HepG2 (cell line): Measurements from ENCODE around the gene BSND. TPM values are rescaled to one million over a fixed set of nuclear protein-coding genes. Genes with fewer than 3 reads are reported as not detected.

ENCODE experiments used
- CAMTA2 ChIP-seq: sonication (generic); formaldehyde crosslinking; IDR thresholded peaks from 2 replicates; pipeline ENCODE4 v1.4.0; 2020; ENCODE audit warnings: mild to moderate bottlenecking, missing genetic modification reagents, borderline replicate concordance
- FOXO1 ChIP-seq: sonication (generic); formaldehyde crosslinking; IDR thresholded peaks from 2 replicates; pipeline ENCODE4 v1.4.0; 2020; ENCODE audit warnings: missing genetic modification reagents
- HDAC2 ChIP-seq: sonication (generic); formaldehyde crosslinking; IDR thresholded peaks from 2 replicates; pipeline ENCODE4 v1.4.0; 2020; ENCODE audit warnings: missing genetic modification reagents
- HIVEP1 ChIP-seq: sonication (generic); formaldehyde crosslinking; IDR thresholded peaks from 2 replicates; pipeline ENCODE4 v1.4.0; 2020; ENCODE audit warnings: mild to moderate bottlenecking, missing genetic modification reagents
- SP140L ChIP-seq: sonication (generic); formaldehyde crosslinking; IDR thresholded peaks from 2 replicates; pipeline ENCODE4 v1.4.0; 2020; ENCODE audit warnings: missing genetic modification reagents, borderline replicate concordance
- TEAD3 ChIP-seq: optimal IDR thresholded peaks from 2 replicates; pipeline ENCODE3; 2016; ENCODE audit warnings: borderline replicate concordance
- ZNF124 ChIP-seq: sonication (generic); formaldehyde crosslinking; IDR thresholded peaks from 2 replicates; pipeline ENCODE4 v1.4.0; 2020; ENCODE audit warnings: missing genetic modification reagents
- ZNF136 ChIP-seq: sonication (generic); formaldehyde crosslinking; IDR thresholded peaks from 2 replicates; pipeline ENCODE4 v1.8.1; 2022; ENCODE audit warnings: low read depth, mild to moderate bottlenecking, moderate library complexity, missing genetic modification reagents
- ZNF230 ChIP-seq: sonication (generic); formaldehyde crosslinking; IDR thresholded peaks from 2 replicates; pipeline ENCODE4 v1.4.0; 2020; ENCODE audit warnings: mild to moderate bottlenecking, missing genetic modification reagents
- ZNF264 ChIP-seq: sonication (generic); formaldehyde crosslinking; IDR thresholded peaks from 2 replicates; pipeline ENCODE4 v1.4.0; 2020; ENCODE audit warnings: missing genetic modification reagents
- ZNF331 ChIP-seq: sonication (generic); formaldehyde crosslinking; IDR thresholded peaks from 2 replicates; pipeline ENCODE4 v1.4.0; 2020; ENCODE audit warnings: missing genetic modification reagents
- ZNF501 ChIP-seq: sonication (generic); formaldehyde crosslinking; IDR thresholded peaks from 2 replicates; pipeline ENCODE4 v1.5.1; 2020; ENCODE audit warnings: mild to moderate bottlenecking, moderate library complexity, missing genetic modification reagents
- ZNF556 ChIP-seq: sonication (generic); formaldehyde crosslinking; IDR thresholded peaks from 2 replicates; pipeline ENCODE4 v1.4.0; 2020; ENCODE audit warnings: mild to moderate bottlenecking, missing genetic modification reagents, borderline replicate concordance
- polyA plus RNA-seq, 8 experiments: library from polyadenylated mRNA; depleted of rRNA in 3 of 8; stranded (reverse) in 7 of 8; unstranded in 1 of 8; fragments of >200 nt; fragmentation: Illumina TruSeq in 4 of 8; extraction: Trizol in 4 of 8; gene quantifications; 2 replicates each; pipeline versions ENCODE4 v1.2.1 to v1.2.3, GENCODE V29; 2011 to 2016; ENCODE audit warnings: low read depth in 4 of 8, missing spikeins in 1 of 8, mixed read lengths in 1 of 8; ENCODE audit not compliant: insufficient read depth in 1 of 8
- total RNA-seq, 5 experiments: library from RNA; depleted of rRNA; stranded (reverse); fragments of >200 nt; fragmentation: Illumina TruSeq; extraction: Trizol; gene quantifications; 2 replicates each; pipeline ENCODE4 v1.2.3, GENCODE V29; 2016; ENCODE audit warnings: low read depth in 1 of 5
- TF ChIP-seq, protein P1 (sequence below): IDR thresholded peaks from 2 replicates; pipeline ENCODE4 v1.6.1; 2018; ENCODE audit warnings: missing genetic modification reagents
- TF ChIP-seq, protein P2 (sequence below): sonication (generic); formaldehyde crosslinking; IDR thresholded peaks from 2 replicates; pipeline ENCODE4 v1.5.0; 2020; ENCODE audit warnings: missing genetic modification reagents, mild to moderate bottlenecking, borderline replicate concordance
- TF ChIP-seq, protein P3 (sequence below): sonication (generic); formaldehyde crosslinking; IDR thresholded peaks from 2 replicates; pipeline ENCODE4 v1.5.0; 2020; ENCODE audit warnings: mild to moderate bottlenecking, missing genetic modification reagents, borderline replicate concordance
- TF ChIP-seq, protein P4 (sequence below): sonication (generic); formaldehyde crosslinking; IDR thresholded peaks from 2 replicates; pipeline ENCODE4 v1.5.0; 2020; ENCODE audit warnings: mild to moderate bottlenecking, missing genetic modification reagents
- TF ChIP-seq, protein P5 (sequence below): sonication (generic); formaldehyde crosslinking; IDR thresholded peaks from 2 replicates; pipeline ENCODE4 v1.8.1; 2022; ENCODE audit warnings: mild to moderate bottlenecking, missing genetic modification reagents
- TF ChIP-seq, protein P6 (sequence below): sonication (generic); formaldehyde crosslinking; IDR thresholded peaks from 2 replicates; pipeline ENCODE4 v1.9.0; 2022; ENCODE audit warnings: missing genetic modification reagents, mild to moderate bottlenecking, borderline replicate concordance

BSND gene
- total and polyA plus RNA-seq, 2 of the 13 experiments (the other 11 are each of a cell fraction or from before 2014, with no cell fraction given) = not detected

DNA sequence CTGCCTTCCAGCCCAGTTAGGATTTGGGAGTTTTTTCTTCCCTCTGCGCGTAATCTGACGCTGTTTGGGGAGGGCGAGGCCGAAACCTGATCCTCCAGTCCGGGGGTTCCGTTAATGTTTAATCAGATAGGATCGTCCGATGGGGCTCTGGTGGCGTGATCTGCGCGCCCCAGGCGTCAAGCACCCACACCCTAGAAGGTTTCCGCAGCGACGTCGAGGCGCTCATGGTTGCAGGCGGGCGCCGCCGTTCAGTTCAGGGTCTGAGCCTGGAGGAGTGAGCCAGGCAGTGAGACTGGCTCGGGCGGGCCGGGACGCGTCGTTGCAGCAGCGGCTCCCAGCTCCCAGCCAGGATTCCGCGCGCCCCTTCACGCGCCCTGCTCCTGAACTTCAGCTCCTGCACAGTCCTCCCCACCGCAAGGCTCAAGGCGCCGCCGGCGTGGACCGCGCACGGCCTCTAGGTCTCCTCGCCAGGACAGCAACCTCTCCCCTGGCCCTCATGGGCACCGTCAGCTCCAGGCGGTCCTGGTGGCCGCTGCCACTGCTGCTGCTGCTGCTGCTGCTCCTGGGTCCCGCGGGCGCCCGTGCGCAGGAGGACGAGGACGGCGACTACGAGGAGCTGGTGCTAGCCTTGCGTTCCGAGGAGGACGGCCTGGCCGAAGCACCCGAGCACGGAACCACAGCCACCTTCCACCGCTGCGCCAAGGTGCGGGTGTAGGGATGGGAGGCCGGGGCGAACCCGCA lies 40.8 kb downstream of the BSND start, which contains the start of gene PCSK9 (continued):
- TF ChIP-seq, protein P1, sequence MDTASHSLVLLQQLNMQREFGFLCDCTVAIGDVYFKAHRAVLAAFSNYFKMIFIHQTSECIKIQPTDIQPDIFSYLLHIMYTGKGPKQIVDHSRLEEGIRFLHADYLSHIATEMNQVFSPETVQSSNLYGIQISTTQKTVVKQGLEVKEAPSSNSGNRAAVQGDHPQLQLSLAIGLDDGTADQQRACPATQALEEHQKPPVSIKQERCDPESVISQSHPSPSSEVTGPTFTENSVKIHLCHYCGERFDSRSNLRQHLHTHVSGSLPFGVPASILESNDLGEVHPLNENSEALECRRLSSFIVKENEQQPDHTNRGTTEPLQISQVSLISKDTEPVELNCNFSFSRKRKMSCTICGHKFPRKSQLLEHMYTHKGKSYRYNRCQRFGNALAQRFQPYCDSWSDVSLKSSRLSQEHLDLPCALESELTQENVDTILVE = 0 out of 2 replicates have a peak, but pooled peaks have one; percentile 53
- TF ChIP-seq CAMTA2 (CRISPR knock-in tag) (peak; percentile 87; the same call in 1 of the 2 replicates), ZNF230 (peak; percentile 77; the same call in 1 of the 2 replicates), ZNF331 (peak; percentile 95), TEAD3 (CRISPR knock-in tag) (peak; percentile 47), FOXO1 (CRISPR knock-in tag) (no peak; the same call in 1 of the 2 replicates), HDAC2 (CRISPR knock-in tag) (peak; percentile 83), SP140L (peak; percentile 73; the same call in 1 of the 2 replicates), HIVEP1 (peak; percentile 67; the same call in 1 of the 2 replicates), ZNF501 (peak; percentile 75; the same call in 1 of the 2 replicates), ZNF124 (CRISPR knock-in tag) (peak; percentile 22; the same call in 1 of the 2 replicates), ZNF264 (peak; percentile 82; the same call in 1 of the 2 replicates), ZNF136 (CRISPR knock-in tag) (no peak), ZNF556 (peak; percentile 56; the same call in 1 of the 2 replicates)
- TF ChIP-seq, protein P2, sequence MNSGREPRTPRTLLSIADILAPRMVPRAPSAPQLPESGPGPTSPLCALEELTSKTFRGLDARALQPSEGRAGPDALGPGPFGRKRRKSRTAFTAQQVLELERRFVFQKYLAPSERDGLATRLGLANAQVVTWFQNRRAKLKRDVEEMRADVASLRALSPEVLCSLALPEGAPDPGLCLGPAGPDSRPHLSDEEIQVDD = peak; percentile 75; the same call in 1 of the 2 replicates
- TF ChIP-seq, protein P3, sequence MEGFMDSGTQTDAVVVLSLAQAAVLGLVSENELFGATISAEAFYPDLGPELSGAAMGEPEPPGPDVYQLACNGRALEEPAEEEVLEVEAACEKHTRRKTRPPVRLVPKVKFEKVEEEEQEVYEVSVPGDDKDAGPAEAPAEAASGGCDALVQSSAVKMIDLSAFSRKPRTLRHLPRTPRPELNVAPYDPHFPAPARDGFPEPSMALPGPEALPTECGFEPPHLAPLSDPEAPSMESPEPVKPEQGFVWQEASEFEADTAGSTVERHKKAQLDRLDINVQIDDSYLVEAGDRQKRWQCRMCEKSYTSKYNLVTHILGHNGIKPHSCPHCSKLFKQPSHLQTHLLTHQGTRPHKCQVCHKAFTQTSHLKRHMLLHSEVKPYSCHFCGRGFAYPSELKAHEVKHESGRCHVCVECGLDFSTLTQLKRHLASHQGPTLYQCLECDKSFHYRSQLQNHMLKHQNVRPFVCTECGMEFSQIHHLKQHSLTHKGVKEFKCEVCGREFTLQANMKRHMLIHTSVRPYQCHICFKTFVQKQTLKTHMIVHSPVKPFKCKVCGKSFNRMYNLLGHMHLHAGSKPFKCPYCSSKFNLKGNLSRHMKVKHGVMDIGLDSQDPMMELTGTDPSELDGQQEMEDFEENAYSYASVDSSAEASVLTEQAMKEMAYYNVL = peak; percentile 76; the same call in 1 of the 2 replicates
- TF ChIP-seq, protein P4, sequence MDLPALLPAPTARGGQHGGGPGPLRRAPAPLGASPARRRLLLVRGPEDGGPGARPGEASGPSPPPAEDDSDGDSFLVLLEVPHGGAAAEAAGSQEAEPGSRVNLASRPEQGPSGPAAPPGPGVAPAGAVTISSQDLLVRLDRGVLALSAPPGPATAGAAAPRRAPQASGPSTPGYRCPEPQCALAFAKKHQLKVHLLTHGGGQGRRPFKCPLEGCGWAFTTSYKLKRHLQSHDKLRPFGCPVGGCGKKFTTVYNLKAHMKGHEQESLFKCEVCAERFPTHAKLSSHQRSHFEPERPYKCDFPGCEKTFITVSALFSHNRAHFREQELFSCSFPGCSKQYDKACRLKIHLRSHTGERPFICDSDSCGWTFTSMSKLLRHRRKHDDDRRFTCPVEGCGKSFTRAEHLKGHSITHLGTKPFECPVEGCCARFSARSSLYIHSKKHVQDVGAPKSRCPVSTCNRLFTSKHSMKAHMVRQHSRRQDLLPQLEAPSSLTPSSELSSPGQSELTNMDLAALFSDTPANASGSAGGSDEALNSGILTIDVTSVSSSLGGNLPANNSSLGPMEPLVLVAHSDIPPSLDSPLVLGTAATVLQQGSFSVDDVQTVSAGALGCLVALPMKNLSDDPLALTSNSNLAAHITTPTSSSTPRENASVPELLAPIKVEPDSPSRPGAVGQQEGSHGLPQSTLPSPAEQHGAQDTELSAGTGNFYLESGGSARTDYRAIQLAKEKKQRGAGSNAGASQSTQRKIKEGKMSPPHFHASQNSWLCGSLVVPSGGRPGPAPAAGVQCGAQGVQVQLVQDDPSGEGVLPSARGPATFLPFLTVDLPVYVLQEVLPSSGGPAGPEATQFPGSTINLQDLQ = peak; percentile 79
- TF ChIP-seq, protein P5, sequence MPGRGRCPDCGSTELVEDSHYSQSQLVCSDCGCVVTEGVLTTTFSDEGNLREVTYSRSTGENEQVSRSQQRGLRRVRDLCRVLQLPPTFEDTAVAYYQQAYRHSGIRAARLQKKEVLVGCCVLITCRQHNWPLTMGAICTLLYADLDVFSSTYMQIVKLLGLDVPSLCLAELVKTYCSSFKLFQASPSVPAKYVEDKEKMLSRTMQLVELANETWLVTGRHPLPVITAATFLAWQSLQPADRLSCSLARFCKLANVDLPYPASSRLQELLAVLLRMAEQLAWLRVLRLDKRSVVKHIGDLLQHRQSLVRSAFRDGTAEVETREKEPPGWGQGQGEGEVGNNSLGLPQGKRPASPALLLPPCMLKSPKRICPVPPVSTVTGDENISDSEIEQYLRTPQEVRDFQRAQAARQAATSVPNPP (CRISPR knock-in tag) = peak; percentile 94
- TF ChIP-seq, protein P6, sequence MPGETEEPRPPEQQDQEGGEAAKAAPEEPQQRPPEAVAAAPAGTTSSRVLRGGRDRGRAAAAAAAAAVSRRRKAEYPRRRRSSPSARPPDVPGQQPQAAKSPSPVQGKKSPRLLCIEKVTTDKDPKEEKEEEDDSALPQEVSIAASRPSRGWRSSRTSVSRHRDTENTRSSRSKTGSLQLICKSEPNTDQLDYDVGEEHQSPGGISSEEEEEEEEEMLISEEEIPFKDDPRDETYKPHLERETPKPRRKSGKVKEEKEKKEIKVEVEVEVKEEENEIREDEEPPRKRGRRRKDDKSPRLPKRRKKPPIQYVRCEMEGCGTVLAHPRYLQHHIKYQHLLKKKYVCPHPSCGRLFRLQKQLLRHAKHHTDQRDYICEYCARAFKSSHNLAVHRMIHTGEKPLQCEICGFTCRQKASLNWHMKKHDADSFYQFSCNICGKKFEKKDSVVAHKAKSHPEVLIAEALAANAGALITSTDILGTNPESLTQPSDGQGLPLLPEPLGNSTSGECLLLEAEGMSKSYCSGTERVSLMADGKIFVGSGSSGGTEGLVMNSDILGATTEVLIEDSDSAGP (CRISPR knock-in tag) = peak; percentile 95
